Body of pancreas (tissue), 4 donors: ENCODE data around the gene TMPRSS13.

Source experiments
- POLR2A ChIP-seq, 3 donors: fragments of 450-650 bp; IDR thresholded peaks; one replicate each; pipeline ENCODE4 v1.6.1; 2016; ENCODE audit warnings: antibody characterized with exemption in 3 of 3, mild to moderate bottlenecking in 2 of 3
- TF ChIP-seq, protein P1 (sequence below), 7 experiments: fragments of 450-650 bp in 4 of 7; fragments of 200-600 bp in 3 of 7; sonication (generic) in 3 of 7; IDR thresholded peaks; one replicate each; pipeline ENCODE4 v1.5.1; 2016 to 2019; ENCODE audit warnings: antibody characterized with exemption in 7 of 7

DNA sequence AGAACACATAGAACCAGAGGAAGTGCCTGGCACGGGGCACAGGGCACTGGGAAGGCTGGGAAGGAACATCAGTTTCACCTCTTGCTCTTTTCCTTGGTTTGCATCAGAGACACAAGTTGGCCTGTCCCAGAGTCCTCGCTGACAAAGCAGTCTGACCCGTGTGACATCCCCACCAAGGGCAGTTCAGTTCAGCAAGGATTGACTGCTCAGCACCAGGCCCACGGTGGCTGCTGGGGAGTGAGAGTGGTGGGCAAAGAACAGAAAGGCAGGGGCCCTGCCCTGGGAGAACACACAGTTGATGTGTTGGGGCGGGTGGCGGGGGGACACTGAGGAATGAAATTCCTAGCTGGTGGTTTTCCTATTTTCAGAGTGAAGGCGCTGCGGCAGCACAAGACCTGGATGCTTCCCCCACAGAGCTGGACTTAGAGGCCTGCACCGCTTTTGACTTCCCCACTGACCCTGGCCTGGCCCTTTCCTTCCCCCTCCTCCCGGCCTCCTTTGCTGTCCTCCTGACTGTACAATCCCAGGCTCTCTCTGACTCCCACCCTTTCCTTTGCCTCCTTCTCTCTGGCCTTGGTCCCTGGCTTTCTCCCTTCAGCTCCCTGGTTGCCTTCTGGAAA is 2.2 kb upstream of the TMPRSS13 start:
- TF ChIP-seq, protein P1, sequence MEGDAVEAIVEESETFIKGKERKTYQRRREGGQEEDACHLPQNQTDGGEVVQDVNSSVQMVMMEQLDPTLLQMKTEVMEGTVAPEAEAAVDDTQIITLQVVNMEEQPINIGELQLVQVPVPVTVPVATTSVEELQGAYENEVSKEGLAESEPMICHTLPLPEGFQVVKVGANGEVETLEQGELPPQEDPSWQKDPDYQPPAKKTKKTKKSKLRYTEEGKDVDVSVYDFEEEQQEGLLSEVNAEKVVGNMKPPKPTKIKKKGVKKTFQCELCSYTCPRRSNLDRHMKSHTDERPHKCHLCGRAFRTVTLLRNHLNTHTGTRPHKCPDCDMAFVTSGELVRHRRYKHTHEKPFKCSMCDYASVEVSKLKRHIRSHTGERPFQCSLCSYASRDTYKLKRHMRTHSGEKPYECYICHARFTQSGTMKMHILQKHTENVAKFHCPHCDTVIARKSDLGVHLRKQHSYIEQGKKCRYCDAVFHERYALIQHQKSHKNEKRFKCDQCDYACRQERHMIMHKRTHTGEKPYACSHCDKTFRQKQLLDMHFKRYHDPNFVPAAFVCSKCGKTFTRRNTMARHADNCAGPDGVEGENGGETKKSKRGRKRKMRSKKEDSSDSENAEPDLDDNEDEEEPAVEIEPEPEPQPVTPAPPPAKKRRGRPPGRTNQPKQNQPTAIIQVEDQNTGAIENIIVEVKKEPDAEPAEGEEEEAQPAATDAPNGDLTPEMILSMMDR (IDR thresholded peaks at IDR 0.05) = no peak
- no peak for TF ChIP-seq POLR2A (IDR thresholded peaks at IDR 0.05)
